ENCODE results near the gene TMEM53. TPM values are rescaled to one million over a fixed set of nuclear protein-coding genes. Genes with fewer than 3 reads are reported as not detected.

Gene TMEM53
- total RNA-seq, 6 experiments from 2014 or later = 3.2 to 5.0 (median 4.4) TPM

DNA sequence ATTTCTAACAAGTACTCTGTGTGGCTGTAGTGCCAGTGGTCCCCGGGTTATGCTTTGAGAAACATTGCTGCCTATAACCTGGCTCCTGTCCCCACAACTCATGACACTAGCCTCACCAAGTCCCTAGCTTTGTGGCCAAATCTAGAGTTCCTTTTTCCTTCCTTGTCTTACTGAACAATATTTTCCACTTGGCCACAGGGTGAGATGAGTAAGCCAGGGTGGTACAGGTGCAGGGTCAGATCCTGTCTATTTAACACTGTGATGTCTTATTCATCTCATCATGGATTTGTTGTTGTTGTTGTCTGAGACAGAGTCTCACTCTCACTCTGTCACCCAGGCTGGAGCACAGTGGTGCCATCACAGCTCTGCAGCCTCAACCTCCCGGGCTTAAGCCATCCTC, 18.9 kb upstream of the TMEM53 start:
- TF ChIP-seq, protein P1, sequence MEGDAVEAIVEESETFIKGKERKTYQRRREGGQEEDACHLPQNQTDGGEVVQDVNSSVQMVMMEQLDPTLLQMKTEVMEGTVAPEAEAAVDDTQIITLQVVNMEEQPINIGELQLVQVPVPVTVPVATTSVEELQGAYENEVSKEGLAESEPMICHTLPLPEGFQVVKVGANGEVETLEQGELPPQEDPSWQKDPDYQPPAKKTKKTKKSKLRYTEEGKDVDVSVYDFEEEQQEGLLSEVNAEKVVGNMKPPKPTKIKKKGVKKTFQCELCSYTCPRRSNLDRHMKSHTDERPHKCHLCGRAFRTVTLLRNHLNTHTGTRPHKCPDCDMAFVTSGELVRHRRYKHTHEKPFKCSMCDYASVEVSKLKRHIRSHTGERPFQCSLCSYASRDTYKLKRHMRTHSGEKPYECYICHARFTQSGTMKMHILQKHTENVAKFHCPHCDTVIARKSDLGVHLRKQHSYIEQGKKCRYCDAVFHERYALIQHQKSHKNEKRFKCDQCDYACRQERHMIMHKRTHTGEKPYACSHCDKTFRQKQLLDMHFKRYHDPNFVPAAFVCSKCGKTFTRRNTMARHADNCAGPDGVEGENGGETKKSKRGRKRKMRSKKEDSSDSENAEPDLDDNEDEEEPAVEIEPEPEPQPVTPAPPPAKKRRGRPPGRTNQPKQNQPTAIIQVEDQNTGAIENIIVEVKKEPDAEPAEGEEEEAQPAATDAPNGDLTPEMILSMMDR (IDR thresholded peaks at IDR 0.05) = no peak
- Mint-ChIP-seq H3K27ac (no peak overlapping the region), H3K4me3 (no peak overlapping the region), H3K4me1 (ENCODE audit: low read depth) (no peaks in the 10 kb centered on the region), H3K36me3 (ENCODE audit: low read depth) (no peaks in the 10 kb centered on the region), H3K9me3 (no peaks in the 10 kb centered on the region), H3K27me3 (ENCODE audit: insufficient read depth) (peaks cover 18% of the 10 kb centered on the region)
- DNase-seq = no peak

DNA sequence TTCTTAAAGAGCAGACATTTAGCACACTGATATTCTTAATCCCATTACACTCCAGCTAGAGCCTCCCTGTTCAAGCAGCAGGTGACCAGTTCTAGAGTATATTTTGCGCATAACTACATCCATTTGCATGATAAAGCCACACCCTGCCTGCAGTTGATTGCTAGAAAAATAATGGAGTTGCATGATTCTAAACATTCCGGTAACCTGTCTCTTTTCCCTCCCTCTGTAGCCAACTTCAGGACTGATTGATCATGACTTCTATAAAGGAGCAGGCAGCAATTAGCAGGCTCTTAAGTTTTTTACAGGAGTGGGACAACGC, 15.1 kb upstream of the TMEM53 start:
- H3K9me3 Mint-ChIP-seq = no peaks in the 10 kb centered on the region
- no peak overlapping the region for H3K4me3 Mint-ChIP-seq
- H3K36me3 Mint-ChIP-seq (ENCODE audit: low read depth) = no peaks in the 10 kb centered on the region
- peaks cover 6% of the 10 kb centered on the region for H3K27me3 Mint-ChIP-seq (ENCODE audit: insufficient read depth)
- TF ChIP-seq, protein P1 (IDR thresholded peaks at IDR 0.05) = no peak
- no peak for DNase-seq
- H3K27ac Mint-ChIP-seq = no peak overlapping the region
- H3K4me1 Mint-ChIP-seq (ENCODE audit: low read depth) = no peaks in the 10 kb centered on the region; the same call in 1 of the 2 replicates

DNA sequence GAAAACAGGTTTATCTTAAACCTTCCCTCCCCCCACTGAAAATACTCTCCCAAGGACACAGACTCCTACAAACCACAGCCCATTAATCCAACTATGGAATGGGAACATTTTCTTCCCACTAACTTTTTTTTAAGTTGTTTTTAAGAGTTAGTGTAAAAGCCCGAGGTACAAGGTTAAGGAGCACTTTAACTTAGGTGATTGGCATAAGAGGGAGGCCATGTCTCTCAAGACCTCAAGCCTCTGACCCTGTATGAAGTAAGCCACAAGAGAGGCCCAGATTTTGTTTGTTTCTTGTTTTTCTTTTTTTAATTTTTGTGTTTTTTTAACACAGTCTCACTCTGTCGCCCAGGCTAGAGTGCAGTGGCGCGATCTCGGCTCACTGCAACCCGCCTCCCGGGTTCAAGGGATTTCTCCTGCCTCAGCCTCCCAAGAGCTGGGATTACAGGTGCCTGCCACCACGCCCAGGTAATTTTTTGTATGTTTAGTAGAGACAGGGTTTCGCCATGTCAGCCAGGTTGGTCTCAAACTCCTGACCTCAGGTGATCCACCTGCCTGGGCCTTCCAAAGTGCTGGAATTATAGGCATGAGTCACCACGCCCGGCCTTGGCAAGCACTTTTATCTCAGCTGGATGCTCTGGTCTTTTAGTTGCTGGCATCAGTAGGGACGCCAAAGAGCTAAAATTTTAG, 14.6 kb upstream of the TMEM53 start:
- peaks cover 6% of the 10 kb centered on the region for H3K27me3 Mint-ChIP-seq (ENCODE audit: insufficient read depth)
- H3K4me1 Mint-ChIP-seq (ENCODE audit: low read depth) = no peaks in the 10 kb centered on the region; the same call in 1 of the 2 replicates

DNA sequence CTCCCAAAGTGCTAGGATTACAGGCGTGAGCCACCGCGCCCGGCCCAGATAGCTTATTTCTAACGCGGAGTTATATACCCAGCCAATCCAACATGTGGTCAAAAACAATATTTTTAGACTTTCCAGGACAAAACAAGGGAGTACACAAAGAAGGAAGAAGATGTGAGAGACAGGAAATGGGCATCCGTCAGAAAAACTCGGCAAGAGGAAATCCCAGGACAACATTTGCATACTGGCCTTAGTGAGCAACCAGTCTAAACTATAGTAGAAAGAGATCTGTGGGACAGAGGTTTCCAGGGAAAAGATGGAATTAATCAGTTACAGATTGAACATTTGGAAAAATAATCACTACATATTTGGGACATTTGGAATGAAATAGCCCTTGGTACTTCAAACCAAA, 11.6 kb upstream of the TMEM53 start:
- H3K27ac Mint-ChIP-seq = no peak overlapping the region
- H3K36me3 Mint-ChIP-seq (ENCODE audit: low read depth) = no peaks in the 10 kb centered on the region
- H3K4me3 Mint-ChIP-seq = no peak overlapping the region
- DNase-seq = no peak
- no peaks in the 10 kb centered on the region for H3K9me3 Mint-ChIP-seq
- TF ChIP-seq, protein P1 (IDR thresholded peaks at IDR 0.05) = no peak
- peaks cover 7% of the 10 kb centered on the region for H3K27me3 Mint-ChIP-seq (ENCODE audit: insufficient read depth)
- no peaks in the 10 kb centered on the region; the same call in 1 of the 2 replicates for H3K4me1 Mint-ChIP-seq (ENCODE audit: low read depth)

More for the DNA sequence above, 14.6 kb upstream of the TMEM53 start:
- Mint-ChIP-seq H3K27ac (no peak overlapping the region), H3K4me3 (no peak overlapping the region), H3K9me3 (no peaks in the 10 kb centered on the region), H3K36me3 (ENCODE audit: low read depth) (no peaks in the 10 kb centered on the region)
- TF ChIP-seq, protein P1 (IDR thresholded peaks at IDR 0.05) = no peak
- DNase-seq = no peak

DNA sequence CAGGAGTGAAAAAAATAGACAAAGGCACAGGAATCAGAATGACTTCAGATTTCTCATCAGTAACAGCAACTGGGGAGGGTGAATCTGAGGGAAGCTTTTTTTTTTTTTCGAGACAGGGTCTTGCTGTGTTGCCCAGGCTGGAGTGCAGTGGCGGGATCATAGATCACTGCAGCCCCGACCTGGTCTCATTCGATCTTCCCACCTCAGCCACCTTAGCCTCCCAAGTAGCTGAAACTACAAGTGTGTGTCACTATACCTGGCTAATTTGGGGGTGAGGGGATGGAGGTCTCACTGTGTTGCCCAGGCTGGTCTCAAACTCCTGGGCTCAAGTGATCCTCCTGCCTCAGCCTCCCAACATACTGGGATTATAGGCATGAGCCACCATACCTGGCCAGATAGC, 10.9 kb upstream of the TMEM53 start:
- H3K4me3 Mint-ChIP-seq = no peak overlapping the region
- H3K27ac Mint-ChIP-seq = no peak overlapping the region
- H3K9me3 Mint-ChIP-seq = no peaks in the 10 kb centered on the region
- no peak for DNase-seq
- no peaks in the 10 kb centered on the region for H3K36me3 Mint-ChIP-seq (ENCODE audit: low read depth)
- peaks cover 7% of the 10 kb centered on the region for H3K27me3 Mint-ChIP-seq (ENCODE audit: insufficient read depth)
- H3K4me1 Mint-ChIP-seq (ENCODE audit: low read depth) = no peaks in the 10 kb centered on the region; the same call in 1 of the 2 replicates
- TF ChIP-seq, protein P1 (IDR thresholded peaks at IDR 0.05) = no peak
